ENCODE data around the gene TSHZ2.

The TSHZ2 gene

GRCh38 chr20:53162251-53162835, 190.2 kb downstream of the TSHZ2 start:
- DNase-seq (ENCODE audit: low spot score), result peak; percentile 33

- DNase-seq (ENCODE audit: low spot score), result no peak
These were observed 191.3 kb downstream of the TSHZ2 start for GRCh38 chr20:53163486-53163885.

- no peak for DNase-seq (ENCODE audit: low spot score)
These were observed 191.9 kb downstream of the TSHZ2 start for GRCh38 chr20:53164072-53164471.

GRCh38 chr20:53165452-53165851, 193.3 kb downstream of the TSHZ2 start:
- DNase-seq (ENCODE audit: low spot score), result no peak

GRCh38 chr20:53168491-53168890, 196.3 kb downstream of the TSHZ2 start:
- no peak for DNase-seq (ENCODE audit: low spot score)

- no peak for DNase-seq (ENCODE audit: low spot score)
These were observed 198.0 kb downstream of the TSHZ2 start for GRCh38 chr20:53170196-53170595.

GRCh38 chr20:53171065-53171464, 198.9 kb downstream of the TSHZ2 start:
- DNase-seq (ENCODE audit: low spot score), result no peak

GRCh38 chr20:53174454-53174853, 202.3 kb downstream of the TSHZ2 start:
- DNase-seq (ENCODE audit: low spot score), result no peak

- no peak for DNase-seq (ENCODE audit: low spot score)
These were observed 203.1 kb downstream of the TSHZ2 start for GRCh38 chr20:53175135-53175780.

- DNase-seq (ENCODE audit: low spot score), result no peak
These were observed 204.0 kb downstream of the TSHZ2 start for GRCh38 chr20:53176134-53176533.

GRCh38 chr20:53177687-53178086, 205.5 kb downstream of the TSHZ2 start:
- no peak for DNase-seq (ENCODE audit: low spot score)

- DNase-seq (ENCODE audit: low spot score), result no peak
These were observed 207.6 kb downstream of the TSHZ2 start for GRCh38 chr20:53179749-53180148.

- no peak for DNase-seq (ENCODE audit: low spot score)
These were observed 208.8 kb downstream of the TSHZ2 start for GRCh38 chr20:53180928-53181362.

GRCh38 chr20:53181866-53182376, 209.8 kb downstream of the TSHZ2 start:
- DNase-seq (ENCODE audit: low spot score), result no peak

GRCh38 chr20:53183181-53183580, 211.0 kb downstream of the TSHZ2 start:
- no peak for DNase-seq (ENCODE audit: low spot score)

- DNase-seq (ENCODE audit: low spot score), result no peak
These were observed 214.5 kb downstream of the TSHZ2 start for GRCh38 chr20:53186635-53187034.

- DNase-seq (ENCODE audit: low spot score), result no peak
These were observed 215.4 kb downstream of the TSHZ2 start for GRCh38 chr20:53187392-53188068.

GRCh38 chr20:53190225-53190624, 218.1 kb downstream of the TSHZ2 start:
- DNase-seq (ENCODE audit: low spot score), result no peak

GRCh38 chr20:53191957-53192356, 219.8 kb downstream of the TSHZ2 start:
- no peak for DNase-seq (ENCODE audit: low spot score)

GRCh38 chr20:53194306-53195290, 222.4 kb downstream of the TSHZ2 start:
- no peak for DNase-seq (ENCODE audit: low spot score)

- DNase-seq (ENCODE audit: low spot score), result no peak
These were observed 223.9 kb downstream of the TSHZ2 start for GRCh38 chr20:53195876-53196610.

Data from AG08396 (cell line).